ENCODE data around the gene BNIP3.
A peak's percentile ranks its signal among the peaks of the same experiment; 100 is the strongest.
"Not testable (repeated sequence)": the region's sequence is repeated elsewhere in the genome, so short reads cannot be mapped to it uniquely, and the experiment has no call there.

The BNIP3 gene

DNA sequence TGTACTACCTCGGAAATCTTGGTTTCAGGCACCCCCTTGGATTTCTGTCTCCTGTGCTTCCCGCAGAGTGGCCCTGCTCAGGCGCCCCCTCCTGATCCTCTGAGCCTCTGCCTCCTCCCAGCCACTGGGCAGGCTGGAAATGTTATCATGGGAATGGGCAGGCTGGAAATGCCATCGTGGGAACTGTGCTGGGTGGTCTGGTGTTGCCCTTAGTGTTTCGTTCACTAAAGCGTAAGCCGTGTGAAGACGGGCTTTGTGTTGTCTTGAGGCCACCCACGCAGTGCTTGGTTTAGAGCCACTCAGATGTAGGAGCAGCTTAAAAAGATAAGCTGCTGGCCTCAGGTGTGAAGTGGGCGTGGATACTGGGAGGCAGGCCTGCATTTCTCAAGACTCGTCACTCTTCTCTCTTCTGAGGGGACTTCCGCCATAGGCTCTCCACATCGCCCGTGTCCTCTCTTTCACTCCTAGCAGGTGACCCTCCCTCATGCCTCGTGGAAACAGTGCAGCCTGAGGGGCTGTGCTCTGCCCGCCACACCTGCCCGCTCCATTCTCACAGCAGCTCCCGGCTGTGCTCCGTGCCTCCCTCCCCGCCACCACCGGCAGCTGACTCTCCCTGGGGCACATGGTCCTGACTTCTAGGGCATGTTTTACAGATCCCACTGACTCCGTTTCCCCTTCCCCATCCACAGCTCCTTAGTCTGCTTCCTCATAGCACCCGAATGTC lies 52.4 kb downstream of the BNIP3 start:
- no peak for DNase-seq (ENCODE audit: low spot score)

DNA sequence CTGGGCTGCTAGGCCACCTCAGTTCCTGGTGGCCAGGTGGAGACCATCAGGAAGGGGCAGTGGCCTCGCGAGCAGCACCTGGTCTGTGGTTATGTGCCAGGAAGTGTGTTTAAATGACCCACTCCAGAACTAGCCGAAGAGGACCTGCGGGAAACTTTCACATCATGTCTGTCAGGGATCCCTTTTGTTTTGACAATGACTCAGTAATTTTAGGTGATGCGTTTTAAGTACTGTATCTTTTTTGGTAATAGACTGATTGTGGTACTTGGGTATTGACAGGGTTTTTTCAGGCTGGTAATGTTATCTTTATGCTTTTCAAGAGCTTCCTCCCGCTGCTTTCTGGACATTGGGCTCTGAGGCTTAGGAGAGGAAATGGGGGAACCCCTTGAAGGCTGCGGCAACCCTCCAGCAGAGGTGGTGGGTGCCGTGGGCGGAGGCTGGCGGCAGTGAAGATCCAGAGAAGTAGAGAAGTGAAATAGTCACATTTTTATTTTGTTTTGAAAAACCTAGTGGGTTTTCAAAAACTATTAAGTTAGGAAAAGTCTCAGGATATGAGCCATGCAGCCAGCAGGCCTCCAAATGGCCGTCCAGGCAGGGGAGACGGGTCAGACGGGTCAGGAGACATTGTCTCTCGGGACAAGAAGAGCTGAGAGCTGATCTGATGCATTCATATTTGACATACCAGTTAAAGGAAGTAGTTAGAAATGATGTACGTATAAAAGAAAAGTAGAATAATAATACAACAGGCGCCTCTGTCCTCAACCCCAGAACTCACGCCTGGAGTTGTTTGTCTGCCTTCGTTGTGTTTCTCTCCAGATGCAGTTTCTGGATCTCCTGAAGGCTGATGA lies 53.3 kb downstream of the BNIP3 start:
- peak; percentile 63 for DNase-seq (ENCODE audit: low spot score)

DNA sequence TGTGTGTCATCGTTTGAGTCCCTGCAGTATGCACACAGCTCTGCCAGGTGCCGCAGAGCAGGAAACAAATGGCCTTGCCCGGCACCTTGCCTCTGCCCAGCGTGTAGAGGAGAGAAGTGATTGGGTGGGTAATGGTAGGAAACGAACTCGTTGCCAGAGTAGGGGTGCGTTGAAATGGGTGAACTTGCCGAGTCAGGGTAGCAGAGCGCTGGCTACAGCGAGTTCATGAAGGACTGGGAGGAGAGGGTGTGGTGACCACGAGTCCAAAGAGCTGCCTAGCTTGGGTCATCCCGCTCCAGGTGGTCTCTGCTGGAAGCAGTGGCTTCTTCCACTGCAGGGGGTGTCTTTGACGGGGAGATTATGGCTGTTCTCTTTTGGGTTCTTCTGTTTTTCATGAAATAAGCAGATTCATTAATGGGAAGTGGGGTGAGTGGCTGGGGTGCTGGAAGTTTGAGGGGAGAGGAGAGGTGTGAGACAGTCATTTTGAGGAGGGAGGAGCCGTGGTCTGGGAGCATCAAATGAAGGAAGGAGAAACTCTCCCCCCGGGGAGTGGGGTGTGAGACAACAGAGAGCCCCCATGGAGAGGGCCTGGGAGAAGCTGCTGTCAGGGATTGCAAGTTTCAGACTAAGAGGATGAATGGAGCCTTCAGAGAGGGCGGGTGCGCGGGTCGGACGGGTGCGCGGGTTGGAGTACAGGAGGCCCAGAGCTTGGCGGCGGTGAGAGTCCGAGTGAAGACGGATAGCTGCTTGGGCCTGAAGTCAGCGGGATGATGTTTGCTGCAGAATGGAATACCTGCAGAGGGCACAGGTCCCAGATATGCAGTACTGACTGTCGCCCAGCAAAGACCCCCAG lies 54.8 kb downstream of the BNIP3 start:
- no peak for DNase-seq (ENCODE audit: low spot score)

DNA sequence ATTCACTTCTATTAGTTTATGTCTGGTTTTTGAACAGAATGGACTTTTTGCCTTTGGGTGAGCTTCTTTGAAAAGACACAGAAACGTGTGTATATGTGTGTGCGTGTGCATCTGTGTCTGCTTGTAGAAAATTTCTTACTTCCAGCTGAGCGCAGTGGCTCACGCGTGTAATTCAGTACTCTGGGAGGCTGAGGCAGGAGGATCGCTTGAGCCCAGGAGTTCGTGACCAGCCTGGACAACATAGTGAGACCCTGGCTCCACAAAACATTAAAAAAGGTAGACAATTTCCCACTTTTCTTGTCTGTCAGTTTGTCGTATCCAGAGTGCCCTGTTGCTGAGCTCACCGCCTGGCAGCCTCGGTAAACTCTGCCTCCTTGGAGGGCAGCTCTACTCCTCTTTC lies 55.5 kb downstream of the BNIP3 start:
- DNase-seq (ENCODE audit: low spot score) = no peak

DNA sequence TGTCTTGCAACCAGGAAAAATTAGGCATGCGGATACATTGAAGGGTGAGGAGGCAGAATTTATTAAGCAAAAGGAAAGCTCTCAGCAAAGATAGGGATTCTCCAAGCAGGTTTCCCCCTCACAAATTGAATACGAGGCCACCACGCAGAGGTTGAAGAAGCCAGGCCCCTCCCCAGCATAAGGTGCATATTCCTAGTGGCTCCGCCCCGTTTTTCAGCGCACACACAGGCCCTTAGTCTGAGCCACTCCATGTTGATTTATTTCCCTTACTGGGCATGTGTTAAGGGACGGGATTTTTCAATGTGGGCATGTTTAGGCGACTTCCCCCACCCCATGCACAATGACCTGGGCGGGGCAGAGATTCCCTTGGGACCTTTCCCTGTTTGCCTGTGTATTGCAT lies 56.0 kb downstream of the BNIP3 start:
- no peak for DNase-seq (ENCODE audit: low spot score)

DNA sequence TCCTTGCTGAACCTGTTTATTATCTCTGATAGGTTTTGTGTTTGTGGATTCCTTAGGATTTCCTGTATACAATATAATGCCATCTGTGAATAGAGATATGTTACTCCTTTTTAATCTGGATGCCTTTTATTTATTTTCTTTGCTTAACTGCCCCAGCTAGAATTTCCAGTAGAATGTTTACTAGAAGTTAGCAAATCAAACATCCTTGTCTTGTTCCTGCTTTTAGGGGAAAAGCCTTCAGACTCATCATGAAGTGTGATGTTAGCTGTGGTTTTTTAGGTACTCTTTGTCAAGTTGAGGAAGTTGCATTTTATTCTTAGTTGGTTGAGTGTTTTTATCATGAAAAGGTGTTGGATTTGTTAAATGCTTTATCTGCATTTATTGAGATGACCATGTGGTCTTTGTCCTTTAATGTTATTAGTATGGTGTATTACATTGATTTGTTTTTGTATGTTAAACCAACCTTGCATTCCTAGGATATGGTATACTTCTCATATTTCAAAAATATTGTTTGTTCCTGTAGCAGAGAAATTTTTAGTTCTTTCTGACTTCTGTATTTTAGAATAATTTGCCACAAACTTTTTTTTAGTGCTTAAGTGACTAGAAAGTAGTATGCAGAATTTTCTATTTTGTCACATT lies 56.6 kb downstream of the BNIP3 start:
- DNase-seq (ENCODE audit: low spot score) = no peak

DNA sequence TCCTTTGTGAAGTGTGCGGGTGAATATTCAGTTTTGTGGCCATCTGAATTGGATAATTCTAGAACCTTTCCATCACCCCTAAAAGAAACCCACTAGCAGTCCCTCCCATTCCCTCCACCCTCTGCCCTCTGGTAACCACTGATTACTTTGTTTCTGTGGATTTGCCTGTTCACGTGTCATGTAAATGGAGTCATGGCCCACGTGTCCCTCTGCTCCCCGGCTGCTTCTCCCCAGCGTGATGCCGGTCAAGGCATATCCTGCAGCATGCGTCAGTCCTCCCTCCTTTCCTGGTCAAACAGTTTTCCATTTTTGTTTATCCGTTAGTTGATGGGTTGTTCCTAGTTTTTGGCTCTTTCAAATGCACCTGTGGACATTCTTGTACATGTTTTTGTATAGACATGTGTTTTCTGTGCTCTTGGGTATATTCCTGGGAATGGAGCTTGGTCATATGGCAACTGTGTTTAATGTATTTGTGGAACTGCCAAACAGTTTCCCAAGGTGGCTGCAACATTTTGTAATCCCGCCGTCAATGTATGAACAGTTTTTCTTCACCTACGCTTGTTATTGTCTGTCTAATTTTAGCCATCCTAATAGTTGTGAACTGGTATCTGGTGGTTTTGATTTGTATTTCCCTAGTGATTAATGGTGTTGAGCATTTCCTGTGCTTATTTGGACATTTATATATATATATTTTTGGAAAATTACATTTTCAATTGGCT lies 58.5 kb downstream of the BNIP3 start:
- DNase-seq (ENCODE audit: low spot score) = no peak

DNA sequence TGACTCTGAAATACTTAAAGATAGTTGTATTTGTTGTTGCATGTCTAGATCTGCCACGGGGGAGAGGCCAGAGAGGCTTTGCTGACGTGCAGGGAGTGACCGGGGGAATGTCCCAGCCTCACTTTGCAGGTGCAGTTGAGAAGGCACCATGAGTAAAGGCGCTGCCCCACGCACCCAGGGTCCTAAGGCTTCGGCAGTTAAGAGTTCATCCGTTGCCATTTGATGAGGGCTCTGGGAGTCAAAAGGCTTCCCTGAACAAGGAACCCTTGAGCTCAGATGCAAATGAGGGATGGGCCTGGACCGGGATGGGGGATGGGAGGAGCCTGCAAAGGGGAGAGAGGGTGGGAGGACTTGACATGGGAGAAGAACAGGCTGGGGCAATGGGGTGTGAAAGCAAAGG lies 60.5 kb downstream of the BNIP3 start:
- DNase-seq (ENCODE audit: low spot score) = no peak

DNA sequence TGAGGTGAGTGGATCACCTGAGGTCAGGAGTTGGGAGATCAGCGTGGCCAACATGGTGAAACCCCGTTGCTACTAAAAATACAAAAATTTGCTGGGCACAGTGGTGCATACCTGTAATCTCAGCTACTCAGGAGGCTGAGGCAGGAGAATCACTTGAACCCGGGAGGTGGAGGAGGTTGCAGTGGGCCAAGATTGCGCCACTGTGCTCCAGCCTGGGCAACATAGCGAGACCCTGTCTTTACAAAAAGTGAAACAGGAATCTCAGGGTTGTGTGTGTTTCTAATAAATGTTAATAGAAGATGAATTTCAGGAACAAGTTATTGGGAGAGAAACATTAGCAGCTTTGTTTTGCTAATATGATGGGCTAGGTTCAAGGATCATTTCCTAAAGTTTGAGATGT lies 61.0 kb downstream of the BNIP3 start:
- no peak for DNase-seq (ENCODE audit: low spot score)

DNA sequence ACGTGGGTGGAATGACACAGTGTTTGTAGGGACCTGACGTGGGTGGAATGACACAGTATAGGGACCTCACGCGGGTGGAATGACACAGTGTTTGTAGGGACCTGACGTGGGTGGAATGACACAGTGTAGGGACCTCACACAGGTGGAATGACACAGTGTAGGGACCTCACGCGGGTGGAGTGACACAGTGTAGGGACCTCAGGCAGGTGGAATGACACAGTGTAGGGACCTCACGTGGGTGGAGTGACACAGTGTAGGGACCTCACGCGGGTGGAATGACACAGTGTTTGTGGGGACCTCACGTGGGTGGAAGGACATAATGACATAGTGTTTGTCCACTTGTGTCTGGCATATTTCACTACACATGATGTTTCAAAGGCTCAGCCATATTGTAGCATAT lies 61.6 kb downstream of the BNIP3 start:
- DNase-seq (ENCODE audit: low spot score) = no peak

DNA sequence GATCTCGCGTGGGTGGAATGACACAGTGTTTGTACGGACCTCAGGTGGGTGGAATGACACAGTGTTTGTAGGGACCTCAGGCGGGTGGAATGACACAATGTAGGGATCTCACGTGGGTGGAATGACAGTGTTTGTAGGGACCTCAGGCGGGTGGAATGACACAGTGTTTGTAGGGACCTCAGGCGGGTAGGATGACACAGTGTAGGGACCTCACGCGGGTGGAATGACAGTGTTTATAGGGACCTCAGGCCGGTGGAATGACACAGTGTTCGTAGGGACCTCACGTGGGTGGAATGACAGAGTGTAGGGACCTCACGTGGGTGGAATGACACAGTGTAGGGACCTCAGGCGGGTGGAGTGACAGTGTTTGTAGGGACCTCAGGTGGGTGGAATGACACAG lies 62.3 kb downstream of the BNIP3 start:
- DNase-seq (ENCODE audit: low spot score) = not testable (repeated sequence)
